HUES6 (cell line): ENCODE results near the gene RAB40AL.
"Not testable (repeated sequence)": the region's sequence is repeated elsewhere in the genome, so short reads cannot be mapped to it uniquely, and the experiment has no call there.

Experiments
- H3K27ac ChIP-seq: 2 replicates; pipeline ENCODE4 v1.7.0; 2013; ENCODE audit warnings: low read depth, mild to moderate bottlenecking, low read length, inconsistent platforms
- H3K27me3 ChIP-seq: 2 replicates; pipeline ENCODE4 v1.6.1; 2013; ENCODE audit warnings: low read length; ENCODE audit not compliant: control insufficient read depth, insufficient read depth
- H3K36me3 ChIP-seq: 2 replicates; pipeline ENCODE4 v1.6.1; 2013; ENCODE audit warnings: low read length; ENCODE audit not compliant: control insufficient read depth, insufficient read depth
- H3K4me1 ChIP-seq: 2 replicates; pipeline ENCODE4 v1.6.1; 2013; ENCODE audit warnings: low read length; ENCODE audit not compliant: control insufficient read depth, insufficient read depth
- H3K4me3 ChIP-seq: 2 replicates; pipeline ENCODE4 v1.5.1; 2013; ENCODE audit warnings: low read depth, low read length
- H3K9ac ChIP-seq: one replicate; pipeline ENCODE4 v1.6.1; 2013; ENCODE audit warnings: mild to moderate bottlenecking, low read length
- H3K9me3 ChIP-seq: 2 replicates; pipeline ENCODE4 v1.6.1; 2013; ENCODE audit warnings: low read depth, low read length; ENCODE audit not compliant: control insufficient read depth, insufficient read depth

RAB40AL gene, protein sequence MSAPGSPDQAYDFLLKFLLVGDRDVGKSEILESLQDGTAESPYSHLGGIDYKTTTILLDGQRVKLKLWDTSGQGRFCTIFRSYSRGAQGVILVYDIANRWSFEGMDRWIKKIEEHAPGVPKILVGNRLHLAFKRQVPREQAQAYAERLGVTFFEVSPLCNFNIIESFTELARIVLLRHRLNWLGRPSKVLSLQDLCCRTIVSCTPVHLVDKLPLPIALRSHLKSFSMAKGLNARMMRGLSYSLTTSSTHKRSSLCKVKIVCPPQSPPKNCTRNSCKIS

DNA sequence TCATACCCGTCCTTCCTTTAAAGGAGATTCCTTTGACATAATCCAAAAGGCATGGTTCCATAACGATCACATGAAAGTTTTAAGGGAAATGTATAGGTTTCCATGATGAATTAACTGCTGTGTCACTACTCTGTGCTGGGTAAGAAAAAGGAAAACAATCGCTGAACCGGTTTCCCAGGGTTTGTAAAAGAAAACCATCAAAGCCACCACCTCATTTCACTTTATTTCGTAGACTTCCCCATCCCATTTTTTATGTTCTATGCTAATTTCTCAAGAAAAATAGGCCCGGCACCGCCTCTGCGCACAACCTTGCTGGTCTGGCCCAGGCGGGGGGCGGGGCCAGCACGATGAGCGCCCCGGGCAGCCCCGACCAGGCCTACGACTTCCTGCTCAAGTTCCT is at the start of gene RAB40AL:
Gene RAB40AL (plus strand): TSS at position 301 of the 400 bp plus-strand sequence. CDS start 47 bp downstream, at position 348.
- H3K4me3 ChIP-seq, H3K9me3 ChIP-seq, H3K27me3 ChIP-seq, H3K36me3 ChIP-seq, H3K27ac ChIP-seq, H3K9ac ChIP-seq: not testable (repeated sequence)
- H3K4me1 ChIP-seq: peaks cover 11% of the 10 kb centered on the region; the same call in 1 of the 2 replicates

DNA sequence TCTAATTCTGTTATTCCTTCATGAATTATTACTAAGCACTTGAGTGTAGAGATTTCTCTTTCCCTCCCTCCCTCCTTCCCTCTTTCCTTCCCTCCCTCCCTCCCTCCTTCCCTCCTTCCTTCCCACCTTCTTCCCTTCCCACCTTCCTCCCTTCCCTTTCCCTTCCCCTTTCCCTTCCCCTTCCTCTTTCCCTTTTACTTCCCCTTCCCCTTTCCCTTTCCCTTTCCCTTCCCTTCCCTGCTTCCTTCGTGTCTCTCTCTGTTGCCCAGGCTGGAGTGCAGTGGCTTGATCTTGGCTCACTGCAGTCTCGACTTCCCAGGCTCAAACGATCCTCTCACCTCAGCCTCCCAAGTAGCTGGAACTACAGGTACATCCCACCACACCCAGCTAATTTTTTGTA is 49.4 kb upstream of the RAB40AL start:
- Histone ChIP-seq H3K9me3 (no peaks in the 10 kb centered on the region), H3K9ac (no peak overlapping the region), H3K36me3 (peaks cover 9% of the 10 kb centered on the region; the same call in 1 of the 2 replicates), H3K27me3 (no peaks in the 10 kb centered on the region; the same call in 1 of the 2 replicates), H3K4me1 (no peaks in the 10 kb centered on the region), H3K4me3 (no peak overlapping the region), H3K27ac (no peak overlapping the region)

DNA sequence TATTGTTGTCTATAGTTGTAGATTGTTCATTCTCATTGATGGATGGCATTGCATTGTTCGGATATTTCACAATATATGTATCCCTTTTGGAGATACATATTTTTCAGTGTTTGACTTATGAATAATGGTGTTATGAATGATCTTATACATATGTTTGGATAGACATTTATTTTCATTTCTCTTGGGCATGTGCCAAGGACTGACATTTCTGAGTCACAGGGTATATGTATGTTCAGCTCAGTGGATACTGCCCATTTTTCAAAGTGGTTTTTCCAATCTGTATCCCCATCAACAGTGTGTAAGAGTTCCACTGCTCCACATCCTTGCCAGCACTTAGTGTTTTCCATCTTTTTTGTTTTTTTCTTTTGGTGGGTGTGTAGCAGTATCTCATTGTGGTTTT is 45.0 kb upstream of the RAB40AL start:
- no peaks in the 10 kb centered on the region for H3K4me1 ChIP-seq
- H3K4me3 ChIP-seq: no peak overlapping the region
- H3K27ac ChIP-seq: no peak overlapping the region

DNA sequence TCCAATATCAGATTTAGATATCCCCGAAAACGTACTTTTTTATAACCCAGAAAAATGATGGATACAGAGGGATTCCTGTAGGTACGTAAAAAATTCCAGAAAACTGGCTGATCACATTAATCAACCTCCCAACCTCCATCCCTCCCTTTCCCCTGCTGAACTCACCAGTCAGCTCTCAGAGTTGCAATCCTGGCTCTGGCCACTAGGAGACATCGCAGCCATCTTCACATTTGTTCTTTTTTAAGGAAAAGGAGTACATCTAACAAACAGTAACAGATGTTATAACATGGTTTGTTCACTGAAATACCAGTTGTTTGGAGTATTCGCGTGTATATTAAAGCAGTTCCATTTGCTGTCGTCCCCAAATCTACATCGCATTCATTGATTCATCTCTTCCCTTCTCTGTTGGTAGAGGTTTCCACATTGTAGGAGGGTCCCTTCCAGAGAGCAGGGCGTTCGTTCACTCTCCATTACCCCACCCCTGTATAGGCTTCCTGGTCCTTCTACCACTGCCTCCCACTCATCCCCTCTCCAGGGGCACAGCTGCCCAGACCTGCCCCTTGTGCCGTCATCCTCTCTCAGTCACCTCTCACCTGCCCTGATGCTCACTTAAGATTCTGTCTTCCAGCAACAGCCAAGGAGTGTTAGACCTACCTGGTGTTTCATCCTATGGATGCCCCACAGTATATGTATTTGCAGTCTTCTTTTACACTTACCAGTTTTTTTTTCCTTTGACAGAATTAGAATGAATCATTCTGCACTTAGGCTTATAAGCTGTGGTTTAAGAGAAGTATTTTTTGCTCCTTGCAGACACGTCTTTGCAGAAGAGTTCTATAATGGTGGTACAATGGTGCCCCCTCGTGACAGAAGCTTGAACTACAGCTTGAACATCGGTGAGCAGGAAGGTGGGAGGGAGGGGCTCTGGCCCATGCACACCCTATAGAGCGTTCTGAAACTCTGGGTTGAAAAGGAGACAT is 36.8 kb upstream of the RAB40AL start:
- Histone ChIP-seq H3K9me3 (no peaks in the 10 kb centered on the region), H3K27ac (no peak overlapping the region), H3K9ac (no peak overlapping the region), H3K4me1 (no peaks in the 10 kb centered on the region; the same call in 1 of the 2 replicates), H3K27me3 (peaks cover 3% of the 10 kb centered on the region; the same call in 1 of the 2 replicates), H3K36me3 (no peaks in the 10 kb centered on the region; the same call in 1 of the 2 replicates), H3K4me3 (no peak overlapping the region)

More for the DNA sequence above, 45.0 kb upstream of the RAB40AL start:
- Histone ChIP-seq H3K9ac (no peak overlapping the region), H3K36me3 (peaks cover 9% of the 10 kb centered on the region; the same call in 1 of the 2 replicates), H3K27me3 (peaks cover 3% of the 10 kb centered on the region; the same call in 1 of the 2 replicates), H3K9me3 (no peaks in the 10 kb centered on the region)

DNA sequence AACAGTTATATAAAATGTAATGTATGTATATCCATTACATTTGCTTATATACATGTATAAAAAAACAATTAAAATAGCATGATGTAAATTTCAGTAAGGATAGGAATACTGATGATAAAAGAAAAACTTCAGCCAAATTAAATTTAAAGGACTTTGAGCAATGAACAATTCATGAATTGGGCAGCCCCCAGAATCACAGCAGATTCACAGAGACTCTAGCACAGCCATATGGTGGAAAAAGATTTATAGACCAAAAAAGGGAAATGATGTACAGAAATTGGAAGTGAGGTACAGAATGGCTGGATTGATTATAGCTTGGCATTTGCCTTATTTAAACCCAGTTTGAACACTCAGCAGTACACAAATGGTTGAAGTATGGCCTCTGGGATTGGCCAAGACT is 34.7 kb upstream of the RAB40AL start:
- no peak overlapping the region for H3K27ac ChIP-seq
- no peaks in the 10 kb centered on the region; the same call in 1 of the 2 replicates for H3K27me3 ChIP-seq
- H3K9ac ChIP-seq: no peak overlapping the region
- no peak overlapping the region for H3K4me3 ChIP-seq
- H3K36me3 ChIP-seq: peaks cover 17% of the 10 kb centered on the region
- H3K9me3 ChIP-seq: no peaks in the 10 kb centered on the region
- H3K4me1 ChIP-seq: no peaks in the 10 kb centered on the region; the same call in 1 of the 2 replicates

DNA sequence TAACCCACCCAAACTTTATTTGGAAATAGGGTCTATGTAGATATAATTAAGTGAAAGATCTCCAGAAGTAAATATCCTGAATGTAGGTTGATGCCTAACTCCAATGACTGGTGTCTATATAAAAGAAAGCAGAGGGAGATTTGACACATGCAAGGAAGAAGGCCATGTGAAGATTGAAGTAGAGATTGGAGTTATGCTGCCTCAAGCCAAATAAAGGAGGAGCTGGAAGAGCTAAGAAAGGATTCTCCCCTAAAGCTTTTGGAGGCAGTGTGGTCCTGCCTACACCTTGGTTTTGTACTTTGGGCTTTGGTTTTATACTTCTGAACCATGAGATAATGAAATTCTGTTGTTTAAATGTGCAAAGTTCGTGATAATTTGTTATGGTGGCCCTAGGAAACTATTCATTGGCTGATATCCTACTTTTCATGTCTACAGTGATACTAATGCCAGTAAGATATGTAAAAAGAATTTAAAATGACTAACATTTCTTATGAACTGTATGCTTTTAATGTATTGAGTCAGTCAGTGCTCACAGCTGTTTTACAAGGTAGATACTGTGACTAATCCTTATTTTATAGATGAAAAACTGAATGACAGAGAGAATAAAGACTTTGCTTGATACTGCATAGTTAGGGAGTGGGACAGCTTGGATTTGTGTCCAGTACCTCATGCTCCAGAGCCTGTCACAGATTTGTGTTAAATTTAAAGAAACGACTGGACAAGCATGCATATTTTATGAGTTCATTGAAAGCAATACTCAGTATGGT is 5.9 kb upstream of the RAB40AL start:
- no peaks in the 10 kb centered on the region for H3K36me3 ChIP-seq
- H3K9ac ChIP-seq: no peak overlapping the region
- H3K4me3 ChIP-seq: no peak overlapping the region
- peaks cover 11% of the 10 kb centered on the region; the same call in 1 of the 2 replicates for H3K4me1 ChIP-seq
- no peak overlapping the region for H3K27ac ChIP-seq
- H3K9me3 ChIP-seq: no peaks in the 10 kb centered on the region
- H3K27me3 ChIP-seq: no peaks in the 10 kb centered on the region; the same call in 1 of the 2 replicates

DNA sequence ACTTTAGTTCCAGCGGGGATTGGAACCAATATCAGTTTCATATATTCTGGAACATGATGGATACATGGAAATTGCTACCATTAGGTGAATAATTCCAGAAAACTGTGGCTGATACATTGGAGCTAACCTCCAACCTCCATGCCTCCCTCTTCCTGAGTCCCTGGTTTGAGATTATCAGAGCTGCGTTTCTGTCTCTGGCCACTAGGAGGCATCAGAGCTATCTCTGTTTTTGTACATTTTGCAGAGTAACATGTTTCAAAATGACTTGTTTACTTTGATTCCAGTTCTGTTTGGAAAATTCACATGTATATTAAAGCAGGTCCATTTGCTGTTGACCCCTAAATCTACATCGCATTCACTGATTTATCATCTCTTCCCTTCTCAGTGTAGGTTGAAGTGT is 2.4 kb upstream of the RAB40AL start:
- Histone ChIP-seq H3K27me3 (no peaks in the 10 kb centered on the region; the same call in 1 of the 2 replicates), H3K4me1 (peaks cover 11% of the 10 kb centered on the region; the same call in 1 of the 2 replicates), H3K36me3 (no peaks in the 10 kb centered on the region), H3K4me3 (no peak overlapping the region), H3K9ac (no peak overlapping the region), H3K9me3 (no peaks in the 10 kb centered on the region), H3K27ac (no peak overlapping the region)

DNA sequence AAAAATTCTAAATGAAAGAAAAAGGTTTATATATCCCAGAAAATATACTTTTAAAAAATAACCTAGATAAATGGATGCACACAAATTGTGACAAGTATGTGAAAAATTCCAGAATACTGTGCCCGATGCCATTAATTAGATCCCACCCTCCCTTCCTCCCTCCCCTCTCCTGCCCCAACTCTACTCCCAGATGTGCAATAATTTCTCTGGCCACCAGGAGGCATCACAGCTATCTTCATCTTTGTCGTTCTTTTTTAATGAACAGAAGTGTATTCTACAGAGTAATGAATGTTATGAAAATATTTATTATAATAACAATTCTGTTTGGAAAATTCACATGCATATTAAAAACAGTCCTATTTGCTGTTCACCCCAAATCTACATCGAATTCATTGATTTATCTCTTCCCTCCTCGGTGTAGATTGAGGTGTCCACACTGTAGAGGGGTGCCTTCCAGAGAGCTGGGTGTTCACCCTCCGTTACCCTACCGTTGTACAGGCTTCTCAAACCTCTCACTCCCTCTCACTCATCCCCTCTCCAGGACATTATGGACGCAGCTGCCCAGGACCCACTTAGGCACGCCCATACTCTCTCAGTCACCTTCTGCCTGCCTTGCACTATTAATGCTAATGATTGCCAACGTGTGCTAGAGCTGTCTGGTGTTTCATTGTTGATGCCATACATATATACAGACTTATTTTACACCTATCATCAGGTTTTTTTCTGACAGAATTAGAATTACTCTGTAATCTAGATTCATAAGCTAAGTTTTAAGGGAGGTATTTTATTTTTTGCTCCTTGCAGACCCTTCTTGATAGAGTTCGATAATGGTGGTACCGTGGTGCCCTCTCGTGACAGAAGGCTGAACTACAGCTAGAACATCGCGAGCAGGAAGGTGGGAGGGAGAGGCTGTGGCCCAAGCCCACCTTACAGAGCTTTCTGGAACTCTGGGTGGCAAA is 14.1 kb downstream of the RAB40AL start:
- Histone ChIP-seq H3K27ac (no peak overlapping the region), H3K4me3 (peak overlapping the region; percentile 58), H3K9ac (no peak overlapping the region)

DNA sequence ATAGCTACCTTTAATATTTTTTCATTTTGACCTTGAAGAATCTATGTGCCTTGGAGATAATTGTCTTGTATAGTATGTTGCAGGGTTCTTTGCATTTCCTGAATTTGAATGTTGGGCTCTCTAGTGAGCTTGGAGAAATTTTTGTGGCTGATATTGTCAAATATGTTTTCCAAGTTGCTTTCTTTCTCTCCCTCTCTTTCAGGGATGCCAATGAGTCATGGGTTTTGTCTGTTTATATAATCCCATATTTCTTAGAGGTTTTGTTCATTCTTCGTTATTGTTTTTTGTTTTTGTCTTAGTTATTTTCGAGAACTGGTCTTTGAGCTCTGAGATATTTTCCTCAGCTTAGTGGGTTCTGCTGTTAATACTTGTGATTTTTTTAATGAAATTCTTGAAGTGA is 20.7 kb downstream of the RAB40AL start:
- Histone ChIP-seq H3K9ac (no peak overlapping the region), H3K27ac (no peak overlapping the region)

More for the DNA sequence above, 14.1 kb downstream of the RAB40AL start:
- Histone ChIP-seq H3K4me1 (no peaks in the 10 kb centered on the region), H3K27me3 (no peaks in the 10 kb centered on the region), H3K9me3 (no peaks in the 10 kb centered on the region), H3K36me3 (no peaks in the 10 kb centered on the region)

More for the DNA sequence above, 20.7 kb downstream of the RAB40AL start:
- Histone ChIP-seq H3K27me3 (no peaks in the 10 kb centered on the region; the same call in 1 of the 2 replicates), H3K36me3 (no peaks in the 10 kb centered on the region), H3K9me3 (no peaks in the 10 kb centered on the region), H3K4me3 (no peak overlapping the region), H3K4me1 (peaks cover 10% of the 10 kb centered on the region; the same call in 1 of the 2 replicates)
